NCI-H2171 treated with DMSO at 0.1 percent for 48 hours (cell line): ENCODE measurements around the gene DAZ2.
"Not testable (repeated sequence)": the region's sequence is repeated elsewhere in the genome, so short reads cannot be mapped to it uniquely, and the experiment has no call there.

Experiments used
- DNase-seq: peaks from one replicate; lab custom pipeline; 2025; lab: John Stamatoyannopoulos, UW

The DAZ2 gene

GRCh38 chrY:23219233-23219632, at the start of gene DAZ2:
DAZ2 (plus strand) TSS chrY:23219533; CDS start chrY:23219741, 208 bp downstream.
- DNase-seq: not testable (repeated sequence)

- not testable (repeated sequence) for DNase-seq
Measured at GRCh38 chrY:23198908-23199307, 20.4 kb upstream of the DAZ2 start, which contains the start of gene DAZ1. DAZ1 (minus strand) TSS chrY:23199008; CDS start chrY:23198800, 208 bp downstream.

GRCh38 chrY:23207455-23207854, 11.9 kb upstream of the DAZ2 start:
- DNase-seq: not testable (repeated sequence)

- DNase-seq: not testable (repeated sequence)
Measured at GRCh38 chrY:23209802-23210495, 9.4 kb upstream of the DAZ2 start.

- not testable (repeated sequence) for DNase-seq
Measured at GRCh38 chrY:23210681-23211080, 8.7 kb upstream of the DAZ2 start.
